Kidney epithelial cell (primary cell): ENCODE results near the gene BATF2. TPM values are rescaled to one million over a fixed set of nuclear protein-coding genes. Genes with fewer than 3 reads are reported as not detected.

Experiments used
- DNase-seq: peaks from one replicate; pipeline ENCODE4 v3.0.0-alpha.2; 2010; ENCODE audit warnings: low read depth
- H3K27me3 ChIP-seq: 2 replicates; pipeline ENCODE4 v1.6.0; 2011; ENCODE audit warnings: low read length; ENCODE audit not compliant: control insufficient read depth, insufficient read depth
- H3K36me3 ChIP-seq: 2 replicates; pipeline ENCODE4 v1.5.1; 2011; ENCODE audit warnings: low read length; ENCODE audit not compliant: control insufficient read depth, insufficient read depth
- H3K4me3 ChIP-seq: 2 replicates; pipeline ENCODE4 v1.5.1; 2011; ENCODE audit warnings: low read depth, mild to moderate bottlenecking, control low read depth, low read length
- total RNA-seq: library from RNA; depleted of rRNA; stranded (reverse); fragments of >200 nt; gene quantifications from 2 replicates; pipeline ENCODE4 v1.2.3, GENCODE V29; 2015
- TF ChIP-seq, protein P1 (sequence below): IDR thresholded peaks from 2 replicates; pipeline ENCODE4 v1.5.1; 2011; ENCODE audit warnings: mild to moderate bottlenecking, moderate library complexity, low read length, control low read depth, inconsistent platforms; ENCODE audit not compliant: insufficient read depth, poor library complexity, severe bottlenecking

BATF2 gene
- total RNA-seq, 1 donor from 2014 or later = 1.1 TPM

- TF ChIP-seq, protein P1, sequence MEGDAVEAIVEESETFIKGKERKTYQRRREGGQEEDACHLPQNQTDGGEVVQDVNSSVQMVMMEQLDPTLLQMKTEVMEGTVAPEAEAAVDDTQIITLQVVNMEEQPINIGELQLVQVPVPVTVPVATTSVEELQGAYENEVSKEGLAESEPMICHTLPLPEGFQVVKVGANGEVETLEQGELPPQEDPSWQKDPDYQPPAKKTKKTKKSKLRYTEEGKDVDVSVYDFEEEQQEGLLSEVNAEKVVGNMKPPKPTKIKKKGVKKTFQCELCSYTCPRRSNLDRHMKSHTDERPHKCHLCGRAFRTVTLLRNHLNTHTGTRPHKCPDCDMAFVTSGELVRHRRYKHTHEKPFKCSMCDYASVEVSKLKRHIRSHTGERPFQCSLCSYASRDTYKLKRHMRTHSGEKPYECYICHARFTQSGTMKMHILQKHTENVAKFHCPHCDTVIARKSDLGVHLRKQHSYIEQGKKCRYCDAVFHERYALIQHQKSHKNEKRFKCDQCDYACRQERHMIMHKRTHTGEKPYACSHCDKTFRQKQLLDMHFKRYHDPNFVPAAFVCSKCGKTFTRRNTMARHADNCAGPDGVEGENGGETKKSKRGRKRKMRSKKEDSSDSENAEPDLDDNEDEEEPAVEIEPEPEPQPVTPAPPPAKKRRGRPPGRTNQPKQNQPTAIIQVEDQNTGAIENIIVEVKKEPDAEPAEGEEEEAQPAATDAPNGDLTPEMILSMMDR = no peak
- no peaks in the 10 kb centered on the region for H3K36me3 ChIP-seq
- H3K4me3 ChIP-seq = no peak overlapping the region
- no peaks in the 10 kb centered on the region for H3K27me3 ChIP-seq
- no peak for DNase-seq
Measured at GRCh38 chr11:64959498-64959897, 37.3 kb downstream of the BATF2 start.

GRCh38 chr11:64954201-64954600, 42.6 kb downstream of the BATF2 start:
- H3K36me3 ChIP-seq = no peaks in the 10 kb centered on the region
- DNase-seq = no peak
- H3K27me3 ChIP-seq = no peaks in the 10 kb centered on the region
- no peak overlapping the region for H3K4me3 ChIP-seq
- TF ChIP-seq, protein P1 = no peak

- no peak for DNase-seq
- H3K27me3 ChIP-seq = no peaks in the 10 kb centered on the region
Measured at GRCh38 chr11:64951529-64951928, 45.2 kb downstream of the BATF2 start.

GRCh38 chr11:64947208-64947814, 49.5 kb downstream of the BATF2 start:
- TF ChIP-seq, protein P1 = no peak
- no peak for DNase-seq
- no peaks in the 10 kb centered on the region for H3K36me3 ChIP-seq
- no peak overlapping the region for H3K4me3 ChIP-seq
- no peaks in the 10 kb centered on the region for H3K27me3 ChIP-seq

More at GRCh38 chr11:64951529-64951928, 45.2 kb downstream of the BATF2 start:
- H3K4me3 ChIP-seq = no peak overlapping the region
- no peaks in the 10 kb centered on the region for H3K36me3 ChIP-seq
- TF ChIP-seq, protein P1 = no peak

Other genes starting within 250 kb of the BATF2 start
- gene PYGM, start 237.0 kb downstream of the BATF2 start, total RNA-seq = 0.17 and 0.27 TPM in 2 replicates
- 194 and 216 TPM in 2 replicates for gene SF1, start 218.4 kb downstream of the BATF2 start, total RNA-seq
- gene MAP4K2, start 193.8 kb downstream of the BATF2 start, total RNA-seq = 33.2 and 40.6 TPM in 2 replicates
- 24.6 and 28.5 TPM in 2 replicates for gene MEN1, start 186.4 kb downstream of the BATF2 start, total RNA-seq
- gene CDC42BPG, start 152.3 kb downstream of the BATF2 start, total RNA-seq = 10.7 and 12.8 TPM in 2 replicates
- 87.7 and 100 TPM in 2 replicates for gene EHD1, start 118.3 kb downstream of the BATF2 start, total RNA-seq
- 24.8 and 28.6 TPM in 2 replicates for gene ATG2A, start 79.8 kb downstream of the BATF2 start, total RNA-seq
- 26.9 and 31.1 TPM in 2 replicates for gene PPP2R5B, start 72.3 kb downstream of the BATF2 start, total RNA-seq
- not detected in 2 replicates for gene GPHA2, start 61.1 kb downstream of the BATF2 start, total RNA-seq
- 0.17 and 0.68 TPM in 2 replicates for gene MAJIN, start 24.9 kb downstream of the BATF2 start, total RNA-seq
- gene ARL2, start 17.2 kb upstream of the BATF2 start, total RNA-seq = 164 and 170 TPM in 2 replicates
- gene SNX15, start 30.5 kb upstream of the BATF2 start, total RNA-seq = 21.6 and 28.8 TPM in 2 replicates
- gene SAC3D1, start 44.2 kb upstream of the BATF2 start, total RNA-seq = 25.5 and 32.0 TPM in 2 replicates
- 13.2 and 21.7 TPM in 2 replicates for gene NAALADL1, start 61.6 kb upstream of the BATF2 start, total RNA-seq
- gene CDCA5, start 87.1 kb upstream of the BATF2 start, total RNA-seq = 4.9 and 6.9 TPM in 2 replicates
- gene ZFPL1, start 87.3 kb upstream of the BATF2 start, total RNA-seq = 49.8 and 66.1 TPM in 2 replicates
- gene VPS51, start 99.2 kb upstream of the BATF2 start, total RNA-seq = 153 and 391 TPM in 2 replicates
- gene TM7SF2, start 114.9 kb upstream of the BATF2 start, total RNA-seq = 42.4 and 42.6 TPM in 2 replicates
- 21.3 and 28.1 TPM in 2 replicates for gene ZNHIT2, start 120.7 kb upstream of the BATF2 start, total RNA-seq
- gene FAU, start 125.2 kb upstream of the BATF2 start, total RNA-seq = 595 and 710 TPM in 2 replicates
- 67.6 and 88.5 TPM in 2 replicates for gene MRPL49, start 125.3 kb upstream of the BATF2 start, total RNA-seq
- 23.4 and 31.0 TPM in 2 replicates for gene SYVN1, start 137.5 kb upstream of the BATF2 start, total RNA-seq
- not detected in 2 replicates for gene SPDYC, start 173.3 kb upstream of the BATF2 start, total RNA-seq
- gene CAPN1, start 185.0 kb upstream of the BATF2 start, total RNA-seq = 397 and 531 TPM in 2 replicates